ENCODE data around the gene SLC1A4. TPM values are rescaled to one million over a fixed set of nuclear protein-coding genes. Genes with fewer than 3 reads are reported as not detected.

Gene SLC1A4
- total RNA-seq, 4 donors from 2014 or later = 4.6 to 6.9 (median 5.4) TPM

- DNase-seq = no peak
- H3K27ac ChIP-seq = no peak overlapping the region
- H3K4me1 ChIP-seq = peaks cover 0 to 11% of the 10 kb centered on the region in 2 donors
- intact Hi-C loops (cut with DNase I) = no loop called here
- 95 to 98% methylated on average over 4 of the region's 4 CpGs for WGBS, 2 donors
- H3K36me3 ChIP-seq = no peaks in the 10 kb centered on the region
- H3K4me3 ChIP-seq (replicated peaks in 1 of 3) = no peak overlapping the region
- TF ChIP-seq CTCF (IDR thresholded peaks at IDR 0.05) = no peak
- no peak for TF ChIP-seq POLR2A (IDR thresholded peaks at IDR 0.05)
- no peaks in the 10 kb centered on the region for H3K9me3 ChIP-seq
- H3K27me3 ChIP-seq = no peaks in the 10 kb centered on the region
Observed at GRCh38 chr2:64992990-64993389, 3.8 kb downstream of the SLC1A4 start.

- WGBS, 2 donors = 94 to 95% methylated on average over 3 of the region's 3 CpGs
- no peaks in the 10 kb centered on the region for H3K9me3 ChIP-seq
- no peak for DNase-seq
- TF ChIP-seq POLR2A (IDR thresholded peaks at IDR 0.05) = no peak
- TF ChIP-seq CTCF (IDR thresholded peaks at IDR 0.05) = no peak
- intact Hi-C loops (cut with DNase I) = no loop called here
- no peak overlapping the region for H3K4me3 ChIP-seq (replicated peaks in 1 of 3)
- H3K4me1 ChIP-seq = peaks cover 0 to 4% of the 10 kb centered on the region in 2 donors
- no peaks in the 10 kb centered on the region for H3K27me3 ChIP-seq
- H3K27ac ChIP-seq = no peak overlapping the region
- no peaks in the 10 kb centered on the region for H3K36me3 ChIP-seq
Observed at GRCh38 chr2:64995041-64995440, 5.8 kb downstream of the SLC1A4 start.

GRCh38 chr2:64996871-64997307, 7.7 kb downstream of the SLC1A4 start:
- no peak overlapping the region for H3K4me3 ChIP-seq (replicated peaks in 1 of 3)
- no peak for TF ChIP-seq CTCF (IDR thresholded peaks at IDR 0.05)
- TF ChIP-seq POLR2A (IDR thresholded peaks at IDR 0.05) = no peak
- no peak for DNase-seq
- H3K9me3 ChIP-seq = no peaks in the 10 kb centered on the region
- no peak overlapping the region for H3K27ac ChIP-seq
- H3K4me1 ChIP-seq = no peaks in the 10 kb centered on the region
- no peaks in the 10 kb centered on the region for H3K36me3 ChIP-seq
- H3K27me3 ChIP-seq = no peaks in the 10 kb centered on the region
- intact Hi-C loops (cut with DNase I) = no loop called here
- 78 to 82% methylated on average over 3 of the region's 3 CpGs for WGBS, 2 donors

- Histone ChIP-seq H3K9me3 (no peaks in the 10 kb centered on the region), H3K4me1 (no peaks in the 10 kb centered on the region), H3K4me3 (replicated peaks in 1 of 3) (no peak overlapping the region), H3K27ac (no peak overlapping the region), H3K36me3 (no peaks in the 10 kb centered on the region), H3K27me3 (no peaks in the 10 kb centered on the region)
- intact Hi-C loops (cut with DNase I) = no loop called here
- 66 to 71% methylated on average over 2 of the region's 2 CpGs for WGBS, 2 donors
- no peak for DNase-seq
- TF ChIP-seq POLR2A (IDR thresholded peaks at IDR 0.05) = no peak
- no peak for TF ChIP-seq CTCF (IDR thresholded peaks at IDR 0.05)
Observed at GRCh38 chr2:64998658-64999061, 9.5 kb downstream of the SLC1A4 start.

GRCh38 chr2:64999754-65000153, 10.6 kb downstream of the SLC1A4 start:
- intact Hi-C loops (cut with DNase I) = no loop called here
- DNase-seq = no peak
- TF ChIP-seq POLR2A (IDR thresholded peaks at IDR 0.05) (no peak), CTCF (IDR thresholded peaks at IDR 0.05) (no peak)
- Histone ChIP-seq H3K4me1 (no peaks in the 10 kb centered on the region), H3K27ac (no peak overlapping the region), H3K36me3 (no peaks in the 10 kb centered on the region), H3K4me3 (replicated peaks in 1 of 3) (no peak overlapping the region), H3K27me3 (no peaks in the 10 kb centered on the region), H3K9me3 (no peaks in the 10 kb centered on the region)
- WGBS, 2 donors = 89 to 90% methylated on average over 2 of the region's 2 CpGs

Measured in thyroid gland (tissue), 4 donors.